HepG2 (cell line): ENCODE results near the gene CABLES2. TPM values are rescaled to one million over a fixed set of nuclear protein-coding genes. Genes with fewer than 3 reads are reported as not detected.

ENCODE experiments used
- ARID2 ChIP-seq: sonication (generic); formaldehyde crosslinking; IDR thresholded peaks from 2 replicates; pipeline ENCODE4 v1.8.1; 2022; ENCODE audit warnings: mild to moderate bottlenecking, missing genetic modification reagents, borderline replicate concordance
- CBFB ChIP-seq: sonication (generic); formaldehyde crosslinking; IDR thresholded peaks from 2 replicates; pipeline ENCODE4 v1.4.0; 2020; ENCODE audit warnings: missing genetic modification reagents
- KDM4B ChIP-seq: sonication (generic); formaldehyde crosslinking; IDR thresholded peaks from 2 replicates; pipeline ENCODE4 v1.4.0; 2020; ENCODE audit warnings: missing genetic modification reagents
- MTA3 ChIP-seq: sonication (generic); formaldehyde crosslinking; IDR thresholded peaks from 2 replicates; pipeline ENCODE4 v1.4.0; 2020; ENCODE audit warnings: missing genetic modification reagents
- TBP ChIP-seq: sonication (generic); formaldehyde crosslinking; IDR thresholded peaks from 2 replicates; pipeline ENCODE4 v1.5.0; 2020; ENCODE audit warnings: missing genetic modification reagents
- TRIM24 ChIP-seq: sonication (generic); formaldehyde crosslinking; IDR thresholded peaks from 2 replicates; pipeline ENCODE4 v1.8.0; 2022; ENCODE audit warnings: mild to moderate bottlenecking, missing genetic modification reagents
- XBP1 ChIP-seq: sonication (generic); formaldehyde crosslinking; IDR thresholded peaks from 2 replicates; pipeline ENCODE4 v1.5.0; 2020; ENCODE audit warnings: missing genetic modification reagents
- ZBTB3 ChIP-seq: sonication (generic); formaldehyde crosslinking; IDR thresholded peaks from 2 replicates; pipeline ENCODE4 v1.4.0; 2020; ENCODE audit warnings: low read depth, mild to moderate bottlenecking, moderate library complexity, missing genetic modification reagents, borderline replicate concordance
- ZFP41 ChIP-seq: sonication (generic); formaldehyde crosslinking; IDR thresholded peaks from 2 replicates; pipeline ENCODE4 v1.4.0; 2020; ENCODE audit warnings: mild to moderate bottlenecking, missing genetic modification reagents, borderline replicate concordance
- ZNF10 ChIP-seq: sonication (generic); formaldehyde crosslinking; IDR thresholded peaks from 2 replicates; pipeline ENCODE4 v1.4.0; 2020; ENCODE audit warnings: mild to moderate bottlenecking, low read depth, missing genetic modification reagents, borderline replicate concordance
- ZNF501 ChIP-seq: sonication (generic); formaldehyde crosslinking; IDR thresholded peaks from 2 replicates; pipeline ENCODE4 v1.5.1; 2020; ENCODE audit warnings: mild to moderate bottlenecking, moderate library complexity, missing genetic modification reagents
- ZNF552 ChIP-seq: sonication (generic); formaldehyde crosslinking; IDR thresholded peaks from 2 replicates; pipeline ENCODE4 v1.9.0; 2022; ENCODE audit warnings: missing genetic modification reagents, mild to moderate bottlenecking, borderline replicate concordance
- ZNF766 ChIP-seq: sonication (generic); formaldehyde crosslinking; IDR thresholded peaks from 2 replicates; pipeline ENCODE4 v1.5.0; 2020; ENCODE audit warnings: missing genetic modification reagents, borderline replicate concordance
- ZSCAN12 ChIP-seq: sonication (generic); formaldehyde crosslinking; IDR thresholded peaks from 2 replicates; pipeline ENCODE4 v1.9.0; 2021; ENCODE audit warnings: mild to moderate bottlenecking, missing genetic modification reagents
- ZSCAN9 ChIP-seq: IDR thresholded peaks from 2 replicates; pipeline ENCODE4 v1.6.1; 2016; ENCODE audit warnings: borderline replicate concordance
- ZXDC ChIP-seq: sonication (generic); formaldehyde crosslinking; IDR thresholded peaks from 2 replicates; pipeline ENCODE4 v1.5.0; 2020; ENCODE audit warnings: mild to moderate bottlenecking, missing genetic modification reagents
- polyA plus RNA-seq, 8 experiments: library from polyadenylated mRNA; depleted of rRNA in 3 of 8; stranded (reverse) in 7 of 8; unstranded in 1 of 8; fragments of >200 nt; fragmentation: Illumina TruSeq in 4 of 8; extraction: Trizol in 4 of 8; gene quantifications; 2 replicates each; pipeline versions ENCODE4 v1.2.1 to v1.2.3, GENCODE V29; 2011 to 2016; ENCODE audit warnings: low read depth in 4 of 8, missing spikeins in 1 of 8, mixed read lengths in 1 of 8; ENCODE audit not compliant: insufficient read depth in 1 of 8
- total RNA-seq, 5 experiments: library from RNA; depleted of rRNA; stranded (reverse); fragments of >200 nt; fragmentation: Illumina TruSeq; extraction: Trizol; gene quantifications; 2 replicates each; pipeline ENCODE4 v1.2.3, GENCODE V29; 2016; ENCODE audit warnings: low read depth in 1 of 5
- TF ChIP-seq, protein P1 (sequence below): sonication (generic); formaldehyde crosslinking; IDR thresholded peaks from 2 replicates; pipeline ENCODE4 v1.4.0; 2020; ENCODE audit warnings: missing genetic modification reagents
- TF ChIP-seq, protein P2 (sequence below): sonication (generic); formaldehyde crosslinking; IDR thresholded peaks from 2 replicates; pipeline ENCODE4 v1.8.1; 2023; ENCODE audit warnings: mild to moderate bottlenecking, inconsistent platforms, moderate library complexity, missing genetic modification reagents, borderline replicate concordance
- TF ChIP-seq, protein P3 (sequence below): sonication (generic); formaldehyde crosslinking; IDR thresholded peaks from 2 replicates; pipeline ENCODE4 v1.4.0; 2020; ENCODE audit warnings: missing genetic modification reagents, borderline replicate concordance
- TF ChIP-seq, protein P4 (sequence below): sonication (generic); formaldehyde crosslinking; IDR thresholded peaks from 2 replicates; pipeline ENCODE4 v1.8.1; 2023; ENCODE audit warnings: mild to moderate bottlenecking, missing genetic modification reagents

Gene CABLES2
- total and polyA plus RNA-seq, 2 of the 13 experiments (the other 11 are each of a cell fraction or from before 2014, with no cell fraction given) = 5.2 to 9.7 TPM

DNA sequence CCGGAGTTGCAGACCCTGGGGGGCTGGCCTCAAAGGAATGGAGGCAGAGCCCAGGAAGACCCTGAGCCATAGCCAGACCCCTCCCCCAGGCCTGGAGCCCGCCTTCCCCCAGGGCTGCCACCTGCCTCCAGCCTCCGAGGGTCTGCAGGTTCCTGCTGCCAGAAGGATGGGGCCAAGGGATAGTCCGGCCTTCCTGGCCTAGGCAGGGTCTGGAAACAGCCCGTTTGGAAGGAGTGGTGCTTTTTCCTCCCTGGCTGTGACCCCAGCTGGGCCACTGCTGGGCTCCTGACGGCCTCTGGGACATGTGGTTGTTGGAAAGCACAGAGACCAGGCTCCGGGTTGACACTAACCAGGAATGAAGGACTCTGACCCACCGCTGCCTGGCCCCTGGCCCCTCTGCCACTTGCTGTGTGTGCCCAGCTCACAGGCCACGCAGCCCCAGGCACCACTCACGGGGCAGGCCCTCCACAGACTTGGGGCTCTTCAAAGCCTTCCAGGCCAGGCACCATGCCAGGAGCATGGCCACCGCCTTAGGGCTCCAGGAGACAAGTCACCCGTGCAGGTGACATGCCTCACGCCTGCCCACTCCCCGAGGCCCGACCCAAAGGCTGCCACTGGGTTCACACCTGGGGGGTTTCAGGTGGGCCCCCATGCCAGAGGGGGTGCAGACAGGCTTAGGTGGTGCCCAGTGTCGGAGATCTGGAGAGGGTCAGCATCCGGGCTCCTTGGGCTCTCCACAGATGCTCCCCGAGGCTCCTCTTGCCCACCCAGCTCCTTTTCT is 36.1 kb downstream of the CABLES2 start (continued):
- TF ChIP-seq, protein P1, sequence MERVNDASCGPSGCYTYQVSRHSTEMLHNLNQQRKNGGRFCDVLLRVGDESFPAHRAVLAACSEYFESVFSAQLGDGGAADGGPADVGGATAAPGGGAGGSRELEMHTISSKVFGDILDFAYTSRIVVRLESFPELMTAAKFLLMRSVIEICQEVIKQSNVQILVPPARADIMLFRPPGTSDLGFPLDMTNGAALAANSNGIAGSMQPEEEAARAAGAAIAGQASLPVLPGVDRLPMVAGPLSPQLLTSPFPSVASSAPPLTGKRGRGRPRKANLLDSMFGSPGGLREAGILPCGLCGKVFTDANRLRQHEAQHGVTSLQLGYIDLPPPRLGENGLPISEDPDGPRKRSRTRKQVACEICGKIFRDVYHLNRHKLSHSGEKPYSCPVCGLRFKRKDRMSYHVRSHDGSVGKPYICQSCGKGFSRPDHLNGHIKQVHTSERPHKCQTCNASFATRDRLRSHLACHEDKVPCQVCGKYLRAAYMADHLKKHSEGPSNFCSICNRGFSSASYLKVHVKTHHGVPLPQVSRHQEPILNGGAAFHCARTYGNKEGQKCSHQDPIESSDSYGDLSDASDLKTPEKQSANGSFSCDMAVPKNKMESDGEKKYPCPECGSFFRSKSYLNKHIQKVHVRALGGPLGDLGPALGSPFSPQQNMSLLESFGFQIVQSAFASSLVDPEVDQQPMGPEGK (CRISPR knock-in tag) = peak; percentile 67; the same call in 1 of the 2 replicates
- TF ChIP-seq, protein P2, sequence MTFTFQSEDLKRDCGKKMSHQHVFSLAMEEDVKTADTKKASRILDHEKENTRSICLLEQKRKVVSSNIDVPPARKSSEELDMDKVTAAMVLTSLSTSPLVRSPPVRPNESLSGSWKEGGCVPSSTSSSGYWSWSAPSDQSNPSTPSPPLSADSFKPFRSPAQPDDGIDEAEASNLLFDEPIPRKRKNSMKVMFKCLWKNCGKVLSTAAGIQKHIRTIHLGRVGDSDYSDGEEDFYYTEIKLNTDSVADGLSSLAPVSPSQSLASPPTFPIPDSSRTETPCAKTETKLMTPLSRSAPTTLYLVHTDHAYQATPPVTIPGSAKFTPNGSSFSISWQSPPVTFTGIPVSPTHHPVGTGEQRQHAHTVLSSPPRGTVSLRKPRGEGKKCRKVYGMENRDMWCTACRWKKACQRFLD (CRISPR knock-in tag) = 0 out of 2 replicates have a peak, but pooled peaks have one; percentile 28
- TF ChIP-seq, protein P3, sequence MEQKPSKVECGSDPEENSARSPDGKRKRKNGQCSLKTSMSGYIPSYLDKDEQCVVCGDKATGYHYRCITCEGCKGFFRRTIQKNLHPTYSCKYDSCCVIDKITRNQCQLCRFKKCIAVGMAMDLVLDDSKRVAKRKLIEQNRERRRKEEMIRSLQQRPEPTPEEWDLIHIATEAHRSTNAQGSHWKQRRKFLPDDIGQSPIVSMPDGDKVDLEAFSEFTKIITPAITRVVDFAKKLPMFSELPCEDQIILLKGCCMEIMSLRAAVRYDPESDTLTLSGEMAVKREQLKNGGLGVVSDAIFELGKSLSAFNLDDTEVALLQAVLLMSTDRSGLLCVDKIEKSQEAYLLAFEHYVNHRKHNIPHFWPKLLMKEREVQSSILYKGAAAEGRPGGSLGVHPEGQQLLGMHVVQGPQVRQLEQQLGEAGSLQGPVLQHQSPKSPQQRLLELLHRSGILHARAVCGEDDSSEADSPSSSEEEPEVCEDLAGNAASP (CRISPR knock-in tag) = peak; percentile 42; the same call in 1 of the 2 replicates
- TF ChIP-seq XBP1 (CRISPR knock-in tag) (no peak), TBP (CRISPR knock-in tag) (no peak), ZSCAN12 (CRISPR knock-in tag) (no peak), ZNF552 (CRISPR knock-in tag) (peak; percentile 62; the same call in 1 of the 2 replicates), CBFB (CRISPR knock-in tag) (peak; percentile 52; the same call in 1 of the 2 replicates), MTA3 (CRISPR knock-in tag) (no peak), TRIM24 (0 out of 2 replicates have a peak, but pooled peaks have one; percentile 43), ZSCAN9 (no peak), ZNF10 (no peak), KDM4B (CRISPR knock-in tag) (no peak; the same call in 1 of the 2 replicates), ZFP41 (CRISPR knock-in tag) (peak; percentile 95), ZNF501 (CRISPR knock-in tag) (peak; percentile 91), ZXDC (peak; percentile 60; the same call in 1 of the 2 replicates), ZBTB3 (CRISPR knock-in tag) (no peak), ARID2 (CRISPR knock-in tag) (peak; percentile 59; the same call in 1 of the 2 replicates), ZNF766 (CRISPR knock-in tag) (no peak)
- TF ChIP-seq, protein P4, sequence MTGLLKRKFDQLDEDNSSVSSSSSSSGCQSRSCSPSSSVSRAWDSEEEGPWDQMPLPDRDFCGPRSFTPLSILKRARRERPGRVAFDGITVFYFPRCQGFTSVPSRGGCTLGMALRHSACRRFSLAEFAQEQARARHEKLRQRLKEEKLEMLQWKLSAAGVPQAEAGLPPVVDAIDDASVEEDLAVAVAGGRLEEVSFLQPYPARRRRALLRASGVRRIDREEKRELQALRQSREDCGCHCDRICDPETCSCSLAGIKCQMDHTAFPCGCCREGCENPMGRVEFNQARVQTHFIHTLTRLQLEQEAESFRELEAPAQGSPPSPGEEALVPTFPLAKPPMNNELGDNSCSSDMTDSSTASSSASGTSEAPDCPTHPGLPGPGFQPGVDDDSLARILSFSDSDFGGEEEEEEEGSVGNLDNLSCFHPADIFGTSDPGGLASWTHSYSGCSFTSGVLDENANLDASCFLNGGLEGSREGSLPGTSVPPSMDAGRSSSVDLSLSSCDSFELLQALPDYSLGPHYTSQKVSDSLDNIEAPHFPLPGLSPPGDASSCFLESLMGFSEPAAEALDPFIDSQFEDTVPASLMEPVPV (CRISPR knock-in tag) = peak; percentile 77
